Natural killer cell treated with Interleukin-12 subunit alpha and Interleukin-12 subunit beta and Interleukin-15 and Interleukin-18, amount 100 ng/mL, for 72 hours (primary cell): Measurements from ENCODE around the gene AUNIP. TPM values are rescaled to one million over a fixed set of nuclear protein-coding genes. Genes with fewer than 3 reads are reported as not detected.
"Not testable (repeated sequence)": the region's sequence is repeated elsewhere in the genome, so short reads cannot be mapped to it uniquely, and the experiment has no call there.

Source experiments
- ATAC-seq, 2 donors: fragments of 150-1000 bp; cut with Tn5 transposase in 1 of 2; sonication (Bioruptor Pico), chemical (Tn5 transposase) in 1 of 2; 2 replicates each; pipeline ENCODE4 v1.10.0; 2021
- DNase-seq: peaks from one replicate; pipeline ENCODE4 v3.0.0; 2022; ENCODE audit warnings: low spot score
- H3K27ac Mint-ChIP-seq, 2 donors: 1 replicate in 1 of 2; 2 replicates in 1 of 2; pipeline ENCODE4 v1.8.0; 2022; ENCODE audit warnings: mixed read lengths in 2 of 2, mild to moderate bottlenecking in 1 of 2, moderate library complexity in 1 of 2
- H3K27me3 Mint-ChIP-seq, 2 donors: 1 replicate in 1 of 2; 2 replicates in 1 of 2; pipeline ENCODE4 v1.8.0; 2022; ENCODE audit warnings: mixed read lengths in 2 of 2
- H3K36me3 Mint-ChIP-seq: one replicate; pipeline ENCODE4 v1.8.0; 2022; ENCODE audit warnings: mixed read lengths
- H3K4me1 Mint-ChIP-seq, 2 donors: 1 replicate in 1 of 2; 2 replicates in 1 of 2; pipeline ENCODE4 v1.8.0; 2022; ENCODE audit warnings: low read depth in 2 of 2, mixed read lengths in 2 of 2, mild to moderate bottlenecking in 1 of 2
- H3K4me3 Mint-ChIP-seq: one replicate; pipeline ENCODE4 v1.8.0; 2022; ENCODE audit warnings: mixed read lengths
- H3K9me3 Mint-ChIP-seq: 2 replicates; pipeline ENCODE4 v1.8.0; 2022; ENCODE audit warnings: mixed read lengths
- total RNA-seq, 2 donors: library from RNA; stranded (reverse); gene quantifications; one replicate each; pipeline ENCODE4 v1.2.3, GENCODE V29; 2022

The AUNIP gene
- total RNA-seq, 2 donors from 2014 or later: 4.2 to 15.1 TPM

- H3K9me3 Mint-ChIP-seq, H3K4me1 Mint-ChIP-seq, DNase-seq, H3K27ac Mint-ChIP-seq, H3K4me3 Mint-ChIP-seq, H3K36me3 Mint-ChIP-seq, H3K27me3 Mint-ChIP-seq, ATAC-seq: not testable (repeated sequence)
Measured at GRCh38 chr1:25839808-25840207, 19.4 kb downstream of the AUNIP start.

GRCh38 chr1:25837262-25837875 lies 21.9 kb downstream of the AUNIP start:
- Mint-ChIP-seq H3K27me3 (no peaks in the 10 kb centered on the region), H3K4me3 (no peak overlapping the region), H3K36me3 (peaks cover 6% of the 10 kb centered on the region), H3K9me3 (no peaks in the 10 kb centered on the region), H3K4me1 (no peaks in the 10 kb centered on the region), H3K27ac (no peak overlapping the region)
- no peak for ATAC-seq
- DNase-seq: no peak

GRCh38 chr1:25836695-25837094 lies 22.6 kb downstream of the AUNIP start:
- Mint-ChIP-seq H3K4me3 (no peak overlapping the region), H3K27me3 (no peaks in the 10 kb centered on the region), H3K36me3 (peaks cover 6% of the 10 kb centered on the region), H3K4me1 (no peaks in the 10 kb centered on the region), H3K27ac (no peak overlapping the region), H3K9me3 (no peaks in the 10 kb centered on the region)
- DNase-seq: no peak
- ATAC-seq: no peak

- Mint-ChIP-seq H3K27ac (no peak overlapping the region), H3K27me3 (no peaks in the 10 kb centered on the region), H3K4me3 (no peak overlapping the region), H3K9me3 (no peaks in the 10 kb centered on the region), H3K36me3 (peaks cover 11% of the 10 kb centered on the region), H3K4me1 (no peaks in the 10 kb centered on the region)
- ATAC-seq (no peak), DNase-seq (no peak)
Measured at GRCh38 chr1:25834894-25835293, 24.4 kb downstream of the AUNIP start.

GRCh38 chr1:25833158-25833557 lies 26.1 kb downstream of the AUNIP start:
- H3K9me3 Mint-ChIP-seq: no peaks in the 10 kb centered on the region
- ATAC-seq (no peak), DNase-seq (no peak)
- H3K4me3 Mint-ChIP-seq: no peak overlapping the region
- H3K27ac Mint-ChIP-seq: no peak overlapping the region
- no peaks in the 10 kb centered on the region for H3K4me1 Mint-ChIP-seq
- H3K36me3 Mint-ChIP-seq: peaks cover 16% of the 10 kb centered on the region
- H3K27me3 Mint-ChIP-seq: no peaks in the 10 kb centered on the region

GRCh38 chr1:25832336-25833037 lies 26.8 kb downstream of the AUNIP start:
- Mint-ChIP-seq H3K4me1 (no peaks in the 10 kb centered on the region), H3K36me3 (peaks cover 16% of the 10 kb centered on the region), H3K27ac (no peak overlapping the region), H3K4me3 (no peak overlapping the region), H3K27me3 (no peaks in the 10 kb centered on the region), H3K9me3 (no peaks in the 10 kb centered on the region)
- DNase-seq (no peak), ATAC-seq (no peak)

GRCh38 chr1:25831569-25832196 lies 27.6 kb downstream of the AUNIP start:
- no peaks in the 10 kb centered on the region for H3K27me3 Mint-ChIP-seq
- H3K4me1 Mint-ChIP-seq: no peaks in the 10 kb centered on the region
- no peak for DNase-seq
- no peaks in the 10 kb centered on the region for H3K9me3 Mint-ChIP-seq
- H3K4me3 Mint-ChIP-seq: no peak overlapping the region
- H3K27ac Mint-ChIP-seq: no peak overlapping the region
- ATAC-seq: no peak
- H3K36me3 Mint-ChIP-seq: peaks cover 16% of the 10 kb centered on the region

GRCh38 chr1:25829046-25829445 lies 30.2 kb downstream of the AUNIP start:
- H3K4me3 Mint-ChIP-seq: no peak overlapping the region
- peaks cover 11% of the 10 kb centered on the region for H3K36me3 Mint-ChIP-seq
- no peak overlapping the region for H3K27ac Mint-ChIP-seq
- DNase-seq (no peak), ATAC-seq (no peak)
- H3K27me3 Mint-ChIP-seq: no peaks in the 10 kb centered on the region
- no peaks in the 10 kb centered on the region for H3K4me1 Mint-ChIP-seq
- no peaks in the 10 kb centered on the region for H3K9me3 Mint-ChIP-seq

GRCh38 chr1:25828491-25828890 lies 30.8 kb downstream of the AUNIP start:
- no peak overlapping the region for H3K27ac Mint-ChIP-seq

GRCh38 chr1:25826571-25826970 lies 32.7 kb downstream of the AUNIP start:
- Mint-ChIP-seq H3K27me3 (no peaks in the 10 kb centered on the region), H3K36me3 (peaks cover 11% of the 10 kb centered on the region), H3K9me3 (no peaks in the 10 kb centered on the region), H3K27ac (no peak overlapping the region), H3K4me1 (peaks cover 8 to 9% of the 10 kb centered on the region in 2 donors), H3K4me3 (no peak overlapping the region)
- DNase-seq (no peak), ATAC-seq (no peak)

More at GRCh38 chr1:25828491-25828890, 30.8 kb downstream of the AUNIP start:
- Mint-ChIP-seq H3K4me1 (no peaks in the 10 kb centered on the region), H3K4me3 (no peak overlapping the region), H3K9me3 (no peaks in the 10 kb centered on the region), H3K36me3 (peaks cover 11% of the 10 kb centered on the region), H3K27me3 (no peaks in the 10 kb centered on the region)
- ATAC-seq (no peak), DNase-seq (no peak)

- Mint-ChIP-seq H3K4me3 (no peak overlapping the region), H3K36me3 (peaks cover 5% of the 10 kb centered on the region), H3K9me3 (no peaks in the 10 kb centered on the region), H3K27me3 (no peaks in the 10 kb centered on the region), H3K27ac (no peak overlapping the region), H3K4me1 (peaks cover 15 to 18% of the 10 kb centered on the region in 2 donors)
- no peak for DNase-seq
- ATAC-seq: no peak
Measured at GRCh38 chr1:25825605-25826004, 33.7 kb downstream of the AUNIP start.

- Mint-ChIP-seq H3K27me3 (no peaks in the 10 kb centered on the region), H3K4me3 (peak overlapping the region; percentile 98), H3K4me1 (peaks cover 30 to 37% of the 10 kb centered on the region in 2 donors), H3K9me3 (no peaks in the 10 kb centered on the region), H3K27ac (peak overlapping the region; percentile 88 to 93), H3K36me3 (no peaks in the 10 kb centered on the region)
- ATAC-seq (no peak), DNase-seq (no peak)
Measured at GRCh38 chr1:25821630-25822091, 37.6 kb downstream of the AUNIP start.

- no peaks in the 10 kb centered on the region for H3K27me3 Mint-ChIP-seq
- H3K4me3 Mint-ChIP-seq: peak overlapping the region; percentile 98
- peak overlapping the region; percentile 88 to 93 for H3K27ac Mint-ChIP-seq
- peaks cover 30 to 37% of the 10 kb centered on the region in 2 donors for H3K4me1 Mint-ChIP-seq
- H3K9me3 Mint-ChIP-seq: no peaks in the 10 kb centered on the region
- DNase-seq: no peak
- no peaks in the 10 kb centered on the region for H3K36me3 Mint-ChIP-seq
- no peak for ATAC-seq
Measured at GRCh38 chr1:25821112-25821476, 38.2 kb downstream of the AUNIP start.
